CD4-positive, CD25-positive, alpha-beta regulatory T cell (primary cell): Measurements from ENCODE around the gene PIK3CG. TPM values are rescaled to one million over a fixed set of nuclear protein-coding genes. Genes with fewer than 3 reads are reported as not detected.
"Not testable (repeated sequence)": the region's sequence is repeated elsewhere in the genome, so short reads cannot be mapped to it uniquely, and the experiment has no call there.

ENCODE experiments used
- ATAC-seq, 2 donors: fragments of 150-1000 bp; cut with Tn5 transposase; one replicate each; pipeline ENCODE4 v1.10.0; 2021; ENCODE audit warnings: low read depth in 2 of 2, moderate number of reproducible peaks in 2 of 2, moderate library complexity in 1 of 2
- DNase-seq, 3 donors: peaks; one replicate each; pipeline versions ENCODE4 v3.0.0 to v3.0.0-alpha.2; 2012 to 2022; ENCODE audit warnings: mixed read lengths in 1 of 3
- H3K27ac ChIP-seq: one replicate; pipeline ENCODE4 v1.7.0; 2013; ENCODE audit warnings: mild to moderate bottlenecking, low read length; ENCODE audit not compliant: insufficient read depth, poor library complexity, severe bottlenecking
- H3K27me3 ChIP-seq: one replicate; pipeline ENCODE4 v1.7.0; 2013; ENCODE audit warnings: low read length; ENCODE audit not compliant: control insufficient read depth, insufficient read depth
- H3K36me3 ChIP-seq: one replicate; pipeline ENCODE4 v1.7.0; 2013; ENCODE audit warnings: mild to moderate bottlenecking, low read length, moderate library complexity; ENCODE audit not compliant: control insufficient read depth, insufficient read depth
- H3K4me1 ChIP-seq: 2 replicates; pipeline ENCODE4 v1.7.0; 2013; ENCODE audit warnings: mild to moderate bottlenecking, low read length; ENCODE audit not compliant: insufficient read depth, control insufficient read depth, poor library complexity, severe bottlenecking
- H3K4me3 ChIP-seq: one replicate; pipeline ENCODE4 v1.7.0; 2013; ENCODE audit warnings: low read depth, mild to moderate bottlenecking, low read length, moderate library complexity
- H3K9me3 ChIP-seq, 2 experiments: 1 replicate in 1 of 2; 2 replicates in 1 of 2; pipeline ENCODE4 v1.7.0; 2013; ENCODE audit warnings: low read length in 2 of 2, mild to moderate bottlenecking in 1 of 2, moderate library complexity in 1 of 2; ENCODE audit not compliant: control insufficient read depth in 2 of 2
- H3K27ac Mint-ChIP-seq, 3 donors: one replicate each; pipeline ENCODE4 v1.8.0; 2020 to 2022; ENCODE audit warnings: mild to moderate bottlenecking in 3 of 3, mixed read lengths in 3 of 3, moderate library complexity in 2 of 3
- H3K27me3 Mint-ChIP-seq: one replicate; pipeline ENCODE4 v1.8.0; 2022; ENCODE audit warnings: mild to moderate bottlenecking, mixed read lengths
- H3K36me3 Mint-ChIP-seq: one replicate; pipeline ENCODE4 v1.8.0; 2020; ENCODE audit warnings: mixed read lengths
- H3K4me1 Mint-ChIP-seq, 4 donors: one replicate each; pipeline ENCODE4 v1.8.0; 2020 to 2022; ENCODE audit warnings: mixed read lengths in 4 of 4, mild to moderate bottlenecking in 1 of 4
- H3K4me3 Mint-ChIP-seq, 4 donors: one replicate each; pipeline ENCODE4 v1.8.0; 2020 to 2022; ENCODE audit warnings: mild to moderate bottlenecking in 4 of 4, mixed read lengths in 4 of 4, moderate library complexity in 3 of 4
- H3K9me3 Mint-ChIP-seq, 7 donors: one replicate each; pipeline ENCODE4 v1.8.0; 2020 to 2022; ENCODE audit warnings: mixed read lengths in 7 of 7, mild to moderate bottlenecking in 3 of 7, moderate library complexity in 2 of 7
- polyA plus RNA-seq, 4 donors: library from polyadenylated mRNA; unstranded; fragments of 300-500 nt; fragmentation: Illumina TruSeq; gene quantifications; one replicate each; pipeline ENCODE4 v1.2.3, GENCODE V29; 2021
- total RNA-seq: library from RNA; stranded (reverse); gene quantifications from one replicate; pipeline ENCODE4 v1.2.3, GENCODE V29; 2022

PIK3CG gene
- total and polyA plus RNA-seq, 5 donors from 2014 or later, result 16.8 to 35.4 (median 20.9) TPM

DNA sequence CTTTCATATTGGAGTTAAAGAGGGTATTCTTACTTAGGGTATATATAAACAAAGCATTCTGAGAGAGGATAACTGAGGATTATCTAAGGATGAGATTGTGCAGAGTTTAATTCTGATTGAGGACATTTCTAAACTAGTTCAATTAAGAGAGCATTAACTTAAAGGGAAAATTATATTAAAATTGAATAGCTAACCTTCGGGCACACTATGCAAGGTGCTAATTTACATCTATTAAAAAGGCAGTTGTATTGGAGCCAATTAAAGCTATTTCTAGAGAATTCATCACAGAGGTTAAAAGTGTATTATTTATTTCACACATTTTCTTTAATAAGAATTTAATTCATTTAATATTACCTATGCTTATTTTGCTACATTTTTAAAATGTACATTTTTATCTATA is 17.0 kb upstream of the PIK3CG start:
- Mint-ChIP-seq H3K36me3 (peaks cover 4% of the 10 kb centered on the region), H3K4me1 (peaks cover 0 to 2% (median 0%) of the 10 kb centered on the region in 4 donors)
- DNase-seq, result no peak

DNA sequence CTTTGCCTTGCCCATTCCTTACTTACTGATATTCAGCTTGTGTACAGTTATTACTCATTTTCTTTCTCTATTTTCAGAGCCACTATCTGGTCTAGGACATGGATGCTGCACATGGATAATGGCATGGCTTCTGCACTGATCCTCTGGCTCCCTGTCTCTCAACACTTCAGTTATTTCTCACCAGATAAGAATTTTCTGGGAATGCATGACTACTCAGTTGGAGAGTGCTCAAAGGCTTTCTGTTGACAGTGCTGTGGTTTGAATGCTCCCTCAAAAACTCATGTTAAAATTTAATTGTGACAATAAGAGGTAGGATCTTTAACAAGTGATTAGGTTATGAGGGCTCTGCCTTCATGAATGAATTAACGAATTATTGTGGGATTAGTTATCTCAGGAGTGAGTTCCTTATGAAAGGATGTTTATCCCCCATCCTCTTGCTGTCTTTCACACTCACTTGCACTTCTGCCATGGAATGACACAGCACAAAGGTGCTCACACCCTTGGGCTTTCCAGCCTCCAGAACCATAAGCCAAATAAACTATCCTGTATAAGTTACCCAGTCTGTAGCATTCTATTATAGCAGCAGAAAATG is 16.1 kb upstream of the PIK3CG start:
- H3K36me3 ChIP-seq, result no peaks in the 10 kb centered on the region
- no peak overlapping the region for H3K27ac ChIP-seq
- H3K27me3 ChIP-seq, result peaks cover 3% of the 10 kb centered on the region
- peaks cover 4% of the 10 kb centered on the region for H3K36me3 Mint-ChIP-seq
- DNase-seq (no peak), ATAC-seq (no peak)
- H3K4me3 Mint-ChIP-seq, result no peak overlapping the region
- H3K9me3 Mint-ChIP-seq, result peaks cover 0 to 6% (median 0%) of the 10 kb centered on the region in 7 donors
- no peak overlapping the region for H3K27ac Mint-ChIP-seq
- H3K4me3 ChIP-seq, result no peak overlapping the region
- no peaks in the 10 kb centered on the region for H3K9me3 ChIP-seq
- H3K27me3 Mint-ChIP-seq, result peaks cover 28% of the 10 kb centered on the region
- H3K4me1 Mint-ChIP-seq, result peaks cover 0 to 2% (median 0%) of the 10 kb centered on the region in 4 donors
- H3K4me1 ChIP-seq, result no peaks in the 10 kb centered on the region

More for the DNA sequence above, 17.0 kb upstream of the PIK3CG start:
- Histone ChIP-seq H3K36me3 (no peaks in the 10 kb centered on the region), H3K27me3 (peaks cover 3% of the 10 kb centered on the region), H3K9me3 (no peaks in the 10 kb centered on the region), H3K4me1 (no peaks in the 10 kb centered on the region), H3K4me3 (no peak overlapping the region), H3K27ac (no peak overlapping the region)
- Mint-ChIP-seq H3K27ac (no peak overlapping the region), H3K4me3 (no peak overlapping the region), H3K27me3 (peaks cover 32% of the 10 kb centered on the region), H3K9me3 (peaks cover 0 to 6% (median 0%) of the 10 kb centered on the region in 7 donors)
- no peak for ATAC-seq

DNA sequence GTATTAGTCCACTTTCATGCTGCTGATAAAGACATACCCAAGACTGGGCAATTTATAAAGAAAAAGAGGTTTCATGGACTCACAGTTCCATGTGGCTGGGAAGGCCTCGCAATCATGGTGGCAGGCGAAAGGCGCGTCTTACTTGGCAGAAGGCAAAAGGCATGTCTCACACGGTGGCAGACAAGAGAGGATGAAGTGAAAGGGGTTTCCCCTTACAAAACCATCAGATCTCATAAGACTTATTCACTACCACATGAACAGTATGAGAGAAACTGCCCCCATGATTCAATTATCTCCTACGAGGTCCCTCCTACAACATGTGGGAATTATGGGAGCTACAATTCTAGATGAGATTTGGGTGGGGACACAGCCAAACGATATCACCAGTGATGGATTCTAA is 13.4 kb upstream of the PIK3CG start:
- not testable (repeated sequence) for ATAC-seq, H3K9me3 Mint-ChIP-seq, H3K4me3 ChIP-seq, H3K4me3 Mint-ChIP-seq, H3K27ac Mint-ChIP-seq, H3K36me3 Mint-ChIP-seq, H3K4me1 Mint-ChIP-seq, H3K4me1 ChIP-seq, H3K27ac ChIP-seq, H3K36me3 ChIP-seq, H3K9me3 ChIP-seq, DNase-seq, H3K27me3 ChIP-seq
- peaks cover 13% of the 10 kb centered on the region for H3K27me3 Mint-ChIP-seq

DNA sequence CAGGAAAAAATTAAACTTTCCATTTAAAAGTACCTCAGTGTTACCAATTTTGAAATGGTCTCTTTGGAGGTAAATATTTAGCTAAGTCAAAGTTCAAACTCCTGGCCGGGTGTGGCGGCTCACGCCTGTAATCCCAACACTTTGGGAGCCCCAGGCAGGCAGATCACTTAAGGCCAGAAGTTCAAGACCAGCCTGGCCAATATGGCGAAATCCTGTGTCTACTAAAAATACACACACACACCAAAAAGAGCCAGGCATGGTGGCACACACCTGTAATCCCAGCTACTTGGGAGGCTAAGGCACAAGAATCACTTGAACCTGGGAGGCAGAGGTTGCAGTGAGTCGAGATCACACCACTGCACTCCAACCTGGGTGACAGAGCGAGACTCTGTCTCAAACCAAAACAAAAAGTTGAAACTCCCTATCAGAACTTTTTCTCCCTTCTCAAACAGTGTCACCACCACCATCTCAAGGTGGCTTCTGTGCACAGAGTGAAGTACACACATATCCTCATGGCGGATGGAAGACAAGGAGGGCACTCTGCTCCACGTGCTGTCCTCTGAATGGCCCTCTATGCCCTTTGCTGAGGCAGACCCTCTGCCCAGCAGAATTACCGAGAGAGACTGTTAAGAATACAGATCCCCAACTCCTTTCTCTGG is 11.7 kb upstream of the PIK3CG start:
- no peak for ATAC-seq
- H3K9me3 ChIP-seq, result no peaks in the 10 kb centered on the region
- H3K4me1 Mint-ChIP-seq, result peaks cover 0 to 4% (median 1%) of the 10 kb centered on the region in 4 donors
- no peak overlapping the region for H3K27ac ChIP-seq
- H3K4me1 ChIP-seq, result no peaks in the 10 kb centered on the region
- no peak overlapping the region for H3K4me3 Mint-ChIP-seq
- no peaks in the 10 kb centered on the region for H3K27me3 ChIP-seq
- peaks cover 0 to 6% (median 2%) of the 10 kb centered on the region in 7 donors for H3K9me3 Mint-ChIP-seq
- peaks cover 9% of the 10 kb centered on the region for H3K27me3 Mint-ChIP-seq
- H3K36me3 Mint-ChIP-seq, result peaks cover 4% of the 10 kb centered on the region
- no peaks in the 10 kb centered on the region for H3K36me3 ChIP-seq
- no peak overlapping the region for H3K4me3 ChIP-seq
- DNase-seq, result no peak
- H3K27ac Mint-ChIP-seq, result no peak overlapping the region

DNA sequence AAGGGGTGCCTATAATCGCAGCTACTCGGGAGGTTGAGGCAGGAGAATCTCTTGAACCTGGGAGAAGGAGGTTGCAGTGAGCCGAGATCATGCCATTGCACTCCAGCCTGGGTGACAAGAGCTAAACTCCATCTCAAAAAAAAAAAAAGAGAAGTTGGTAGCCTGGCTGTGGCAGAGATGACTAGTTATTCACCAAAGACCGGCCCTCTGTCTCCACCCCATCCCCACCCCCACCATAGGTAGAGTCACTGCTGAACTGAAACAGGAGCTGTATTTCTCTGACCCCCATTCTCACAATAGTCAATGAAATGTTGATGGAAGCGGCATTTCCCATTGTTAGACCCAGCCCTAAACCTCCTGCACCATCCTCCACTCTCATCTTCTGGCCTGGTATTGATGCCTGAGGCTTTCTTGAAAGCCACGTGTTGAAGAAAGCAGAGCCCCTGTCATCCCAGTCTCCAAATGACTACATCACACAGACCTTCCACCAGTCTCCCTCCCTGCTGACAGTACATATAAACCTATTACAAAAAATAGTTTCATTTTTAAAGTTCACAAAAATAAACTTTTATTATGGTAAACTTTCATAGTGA is 9.4 kb upstream of the PIK3CG start:
- H3K36me3 ChIP-seq, result no peaks in the 10 kb centered on the region
- DNase-seq (no peak), ATAC-seq (no peak)
- no peaks in the 10 kb centered on the region for H3K27me3 ChIP-seq
- no peaks in the 10 kb centered on the region for H3K9me3 ChIP-seq
- no peak overlapping the region for H3K4me3 ChIP-seq
- no peak overlapping the region for H3K27ac ChIP-seq
- no peak overlapping the region for H3K27ac Mint-ChIP-seq
- H3K9me3 Mint-ChIP-seq, result peaks cover 0 to 6% (median 2%) of the 10 kb centered on the region in 7 donors
- H3K36me3 Mint-ChIP-seq, result peaks cover 4% of the 10 kb centered on the region
- no peaks in the 10 kb centered on the region for H3K27me3 Mint-ChIP-seq
- no peaks in the 10 kb centered on the region for H3K4me1 ChIP-seq
- H3K4me3 Mint-ChIP-seq, result no peak overlapping the region
- peaks cover 0 to 5% (median 2%) of the 10 kb centered on the region in 4 donors for H3K4me1 Mint-ChIP-seq

DNA sequence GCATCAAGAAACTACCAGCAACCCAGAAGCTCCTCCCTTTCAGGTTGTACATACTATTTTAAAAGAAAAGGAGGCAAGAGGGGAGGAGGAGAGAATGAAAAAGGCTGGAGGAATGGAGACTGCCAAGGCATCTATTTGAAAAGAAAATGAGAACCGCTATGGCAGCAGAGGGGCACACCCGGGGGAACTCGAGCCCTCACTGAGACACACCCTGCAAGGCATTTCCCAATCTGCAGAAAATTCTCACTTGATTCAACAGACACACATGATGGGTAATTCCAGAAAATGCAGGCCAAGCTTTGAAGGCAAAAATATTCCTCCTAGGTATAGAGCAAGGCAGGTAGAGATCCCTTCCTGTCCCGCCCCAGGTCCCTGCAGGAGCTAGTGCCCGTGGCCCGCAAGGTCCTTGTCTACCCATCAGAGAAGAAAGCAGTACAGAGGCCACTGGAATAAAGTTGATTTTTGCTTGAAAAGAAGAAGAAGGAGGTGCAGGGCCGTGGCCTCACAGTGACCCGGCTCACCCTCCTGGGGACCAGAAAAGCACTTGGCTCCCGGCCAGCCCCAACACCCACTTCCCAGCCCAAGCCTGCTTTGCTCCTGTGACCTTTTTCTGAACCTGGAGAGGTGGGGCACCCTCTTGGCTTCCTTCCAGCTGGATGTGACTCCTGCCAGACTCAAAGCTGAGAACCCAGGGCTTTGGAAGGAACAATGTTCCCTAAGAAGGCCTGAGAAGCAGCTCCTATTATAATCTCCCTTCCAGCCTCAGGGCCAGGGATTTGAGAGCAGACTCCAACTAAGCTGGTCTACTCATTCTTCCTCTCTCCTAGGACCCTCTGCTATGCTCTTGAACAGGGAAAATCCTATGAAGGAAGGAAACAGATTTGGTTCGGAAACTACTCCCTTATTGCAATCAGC is 6.2 kb upstream of the PIK3CG start:
- Histone ChIP-seq H3K4me1 (peaks cover 4% of the 10 kb centered on the region), H3K4me3 (no peak overlapping the region), H3K36me3 (no peaks in the 10 kb centered on the region), H3K27me3 (no peaks in the 10 kb centered on the region), H3K9me3 (no peaks in the 10 kb centered on the region), H3K27ac (no peak overlapping the region)
- Mint-ChIP-seq H3K9me3 (peaks cover 0 to 4% (median 0%) of the 10 kb centered on the region in 7 donors), H3K27ac (peak overlapping the region in 2 of 3 donors; percentile 15 to 42), H3K4me3 (no peak overlapping the region), H3K4me1 (peaks cover 6 to 31% (median 17%) of the 10 kb centered on the region in 4 donors), H3K36me3 (no peaks in the 10 kb centered on the region), H3K27me3 (no peaks in the 10 kb centered on the region)
- ATAC-seq (no peak), DNase-seq (no peak)

DNA sequence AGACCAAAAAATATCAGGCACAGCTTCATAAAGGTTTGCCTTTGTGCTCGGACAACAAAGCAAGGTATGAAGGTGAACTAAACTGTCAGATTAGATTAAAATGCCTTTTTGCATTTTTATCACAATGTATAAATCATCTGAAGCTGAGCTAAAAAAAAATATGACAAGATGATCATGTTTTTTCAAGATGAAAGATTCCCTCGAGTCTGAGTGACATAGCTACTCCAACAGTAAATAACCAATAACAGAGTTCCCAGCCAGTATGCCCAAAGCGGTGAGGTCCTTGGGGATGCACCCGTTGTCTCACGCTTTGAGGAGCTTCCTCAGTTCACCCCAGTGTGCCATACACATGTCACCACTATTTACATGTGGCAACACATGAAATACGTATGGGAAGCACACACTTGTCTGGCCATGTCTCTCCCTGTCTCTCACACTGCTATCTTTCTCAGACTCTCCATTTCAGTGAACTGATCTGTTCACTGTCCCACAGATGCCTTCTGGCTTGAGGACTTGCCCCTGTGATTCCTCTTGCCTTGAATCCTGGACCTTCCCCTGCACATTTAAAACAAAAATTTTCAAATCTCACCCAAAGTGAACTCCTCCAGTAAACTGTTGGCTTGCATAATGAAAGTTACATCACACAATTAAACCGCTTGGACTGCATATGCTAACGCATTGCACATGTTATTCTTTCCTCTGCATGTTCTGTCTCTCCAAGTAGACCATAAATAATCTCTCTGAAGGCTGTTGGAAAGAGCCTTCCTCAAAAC is 2.6 kb upstream of the PIK3CG start:
- peaks cover 23 to 59% (median 40%) of the 10 kb centered on the region in 4 donors for H3K4me1 Mint-ChIP-seq
- no peaks in the 10 kb centered on the region for H3K27me3 ChIP-seq
- H3K27ac Mint-ChIP-seq, result peak overlapping the region; percentile 92 to 97 (median 94)
- ATAC-seq (no peak), DNase-seq (no peak)
- H3K9me3 Mint-ChIP-seq, result peaks cover 0 to 2% (median under 1%) of the 10 kb centered on the region in 7 donors
- H3K36me3 Mint-ChIP-seq, result peaks cover 8% of the 10 kb centered on the region
- peaks cover 32% of the 10 kb centered on the region for H3K4me1 ChIP-seq
- no peaks in the 10 kb centered on the region for H3K27me3 Mint-ChIP-seq
- peaks cover 4% of the 10 kb centered on the region for H3K36me3 ChIP-seq
- H3K4me3 Mint-ChIP-seq, result no peak overlapping the region
- H3K9me3 ChIP-seq, result no peaks in the 10 kb centered on the region
- no peak overlapping the region for H3K27ac ChIP-seq
- no peak overlapping the region for H3K4me3 ChIP-seq
